SU-DHL-6 (cell line): ENCODE results near the gene BRINP2.

Experiments
- EZH2phosphoT487 ChIP-seq: fragments of 200-600 bp; sonication (generic), shearing (Covaris generic); conservative IDR thresholded peaks from 2 replicates; pipeline ENCODE4 v1.6.1; 2018; ENCODE audit warnings: mild to moderate bottlenecking, antibody characterized with exemption, low read length, moderate library complexity, mixed read lengths
- TF ChIP-seq, protein P1 (sequence below): fragments of 200-600 bp; sonication (generic); IDR thresholded peaks from one replicate; pipeline ENCODE4 v1.5.1; 2017; ENCODE audit warnings: antibody characterized with exemption, mild to moderate bottlenecking, low read length, moderate library complexity; ENCODE audit not compliant: insufficient read depth, poor library complexity, severe bottlenecking

DNA sequence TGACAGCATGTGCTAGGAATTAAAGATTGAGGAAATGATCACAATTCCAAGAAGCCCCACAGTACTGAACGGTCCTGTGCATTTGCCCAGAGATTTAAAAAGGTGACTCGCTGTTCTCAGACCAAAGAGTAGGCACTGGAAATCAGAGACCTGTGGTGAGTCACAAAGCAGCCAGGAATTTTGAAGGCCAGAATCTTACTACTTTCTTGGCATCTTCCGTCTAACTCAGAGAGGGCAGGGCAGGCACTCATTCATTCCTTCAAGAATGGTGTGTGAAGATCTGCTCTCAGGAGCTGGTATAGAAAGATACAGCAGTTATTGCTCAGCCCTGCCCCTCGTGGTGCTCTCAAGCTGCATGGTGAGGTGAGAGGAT lies 57.9 kb downstream of the BRINP2 start:
- TF ChIP-seq, protein P1, sequence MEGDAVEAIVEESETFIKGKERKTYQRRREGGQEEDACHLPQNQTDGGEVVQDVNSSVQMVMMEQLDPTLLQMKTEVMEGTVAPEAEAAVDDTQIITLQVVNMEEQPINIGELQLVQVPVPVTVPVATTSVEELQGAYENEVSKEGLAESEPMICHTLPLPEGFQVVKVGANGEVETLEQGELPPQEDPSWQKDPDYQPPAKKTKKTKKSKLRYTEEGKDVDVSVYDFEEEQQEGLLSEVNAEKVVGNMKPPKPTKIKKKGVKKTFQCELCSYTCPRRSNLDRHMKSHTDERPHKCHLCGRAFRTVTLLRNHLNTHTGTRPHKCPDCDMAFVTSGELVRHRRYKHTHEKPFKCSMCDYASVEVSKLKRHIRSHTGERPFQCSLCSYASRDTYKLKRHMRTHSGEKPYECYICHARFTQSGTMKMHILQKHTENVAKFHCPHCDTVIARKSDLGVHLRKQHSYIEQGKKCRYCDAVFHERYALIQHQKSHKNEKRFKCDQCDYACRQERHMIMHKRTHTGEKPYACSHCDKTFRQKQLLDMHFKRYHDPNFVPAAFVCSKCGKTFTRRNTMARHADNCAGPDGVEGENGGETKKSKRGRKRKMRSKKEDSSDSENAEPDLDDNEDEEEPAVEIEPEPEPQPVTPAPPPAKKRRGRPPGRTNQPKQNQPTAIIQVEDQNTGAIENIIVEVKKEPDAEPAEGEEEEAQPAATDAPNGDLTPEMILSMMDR: no peak
- TF ChIP-seq EZH2phosphoT487: no peak
